GM21786 (cell line): ENCODE measurements around the gene ACER3.
"Not testable (repeated sequence)": the region's sequence is repeated elsewhere in the genome, so short reads cannot be mapped to it uniquely, and the experiment has no call there.

Experiments
- ATAC-seq: cut with Tn5 transposase; IDR thresholded peaks from one replicate; pipeline ENCODE4 v1.9.1; 2021; ENCODE audit not compliant: unreplicated experiment

The ACER3 gene

GRCh38 chr11:77055913-77056312 lies 195.2 kb downstream of the ACER3 start:
- no peak for ATAC-seq

- no peak for ATAC-seq
Observed at GRCh38 chr11:77056814-77057402, 196.2 kb downstream of the ACER3 start.

GRCh38 chr11:77057938-77058474 lies 197.3 kb downstream of the ACER3 start:
- no peak for ATAC-seq

- ATAC-seq = no peak
Observed at GRCh38 chr11:77058900-77059299, 198.2 kb downstream of the ACER3 start.

- no peak for ATAC-seq
Observed at GRCh38 chr11:77059806-77060205, 199.1 kb downstream of the ACER3 start.

- no peak for ATAC-seq
Observed at GRCh38 chr11:77060234-77060633, 199.5 kb downstream of the ACER3 start.

- ATAC-seq = not testable (repeated sequence)
Observed at GRCh38 chr11:77061258-77061657, 200.5 kb downstream of the ACER3 start.

GRCh38 chr11:77062924-77063323 lies 202.2 kb downstream of the ACER3 start:
- no peak for ATAC-seq

GRCh38 chr11:77063407-77063806 lies 202.7 kb downstream of the ACER3 start:
- ATAC-seq = no peak

- no peak for ATAC-seq
Observed at GRCh38 chr11:77063861-77064260, 203.1 kb downstream of the ACER3 start.

GRCh38 chr11:77064648-77065217 lies 204.0 kb downstream of the ACER3 start:
- ATAC-seq = no peak

GRCh38 chr11:77065878-77066228 lies 205.1 kb downstream of the ACER3 start:
- no peak for ATAC-seq

GRCh38 chr11:77066229-77067042 lies 205.7 kb downstream of the ACER3 start, which contains the start of gene CAPN5:
CAPN5 (plus strand) TSS chr11:77066971; CDS start chr11:77084887, 17,916 bp downstream.
- peak; percentile 74 for ATAC-seq

GRCh38 chr11:77067861-77068443 lies 207.2 kb downstream of the ACER3 start:
- no peak for ATAC-seq

- no peak for ATAC-seq
Observed at GRCh38 chr11:77068457-77069335, 208.0 kb downstream of the ACER3 start.

- ATAC-seq = no peak
Observed at GRCh38 chr11:77069336-77069968, 208.7 kb downstream of the ACER3 start.

GRCh38 chr11:77069969-77070582 lies 209.4 kb downstream of the ACER3 start:
- ATAC-seq = no peak

GRCh38 chr11:77071077-77071476 lies 210.4 kb downstream of the ACER3 start:
- ATAC-seq = no peak
